ENCODE measurements around the gene SUGCT. TPM values are rescaled to one million over a fixed set of nuclear protein-coding genes. Genes with fewer than 3 reads are reported as not detected.

SUGCT gene
- total RNA-seq, 2 experiments from 2014 or later = 0.95 to 1.2 TPM

DNA sequence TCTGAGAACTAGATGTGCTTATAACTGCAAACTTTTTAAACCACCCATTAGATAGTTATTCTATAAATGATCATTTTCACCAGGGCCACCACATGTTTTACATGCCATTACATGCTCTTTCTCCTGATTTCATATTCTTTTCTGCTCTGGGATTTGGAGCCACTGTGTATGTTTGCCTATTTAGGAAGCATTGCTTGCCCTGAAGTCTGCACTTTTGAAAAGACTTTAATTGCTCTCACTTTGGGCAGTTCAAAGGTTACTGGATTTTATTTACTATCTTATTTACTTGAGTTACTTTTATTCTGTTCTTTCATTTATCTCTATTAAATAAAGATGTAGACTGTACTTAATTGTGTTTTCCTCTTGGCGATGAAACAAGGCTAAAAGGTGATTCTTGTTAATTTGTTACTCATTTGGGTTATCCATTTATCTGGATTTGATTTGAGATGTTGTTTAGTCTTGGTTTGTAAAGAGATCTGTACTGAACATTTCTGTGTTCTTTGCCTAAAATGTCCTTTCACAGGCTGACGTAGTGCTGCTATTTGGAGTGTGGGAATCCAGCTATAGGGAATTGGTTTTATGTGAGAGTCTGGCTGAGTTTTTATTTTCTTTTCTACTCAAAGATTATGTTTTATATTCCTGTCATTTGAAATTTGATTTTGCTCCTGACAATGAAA is 88.8 kb downstream of the SUGCT start:
- Mint-ChIP-seq H3K27ac (no peak overlapping the region), H3K4me1 (ENCODE audit: low read depth) (no peaks in the 10 kb centered on the region), H3K27me3 (no peaks in the 10 kb centered on the region), H3K36me3 (ENCODE audit: low read depth) (no peaks in the 10 kb centered on the region), H3K9me3 (no peaks in the 10 kb centered on the region), H3K4me3 (no peak overlapping the region)
- POLR2A ChIA-PET = no interaction called here
- CTCF ChIA-PET = no interaction called here
- Histone ChIP-seq H3K27me3 (ENCODE audit: control insufficient read depth in 1 of 2, insufficient read depth in 2 of 2, low read length in 2 of 2) (no peaks in the 10 kb centered on the region), H3K27ac (ENCODE audit: low read depth in 1 of 2, low read length in 2 of 2) (no peak overlapping the region), H3K4me3 (ENCODE audit: low read length) (no peak overlapping the region), H3K9me3 (ENCODE audit: control insufficient read depth in 1 of 2, insufficient read depth in 1 of 2, low read length in 2 of 2) (peaks cover 0 to 4% of the 10 kb centered on the region in 2 experiments), H3K4me1 (ENCODE audit: insufficient read depth, low read length) (no peaks in the 10 kb centered on the region), H3K36me3 (ENCODE audit: insufficient read depth, low read length) (no peaks in the 10 kb centered on the region)
- ATAC-seq (ENCODE audit: poor library complexity) = no peak
- DNase-seq = no peak
- TF ChIP-seq, protein P1, sequence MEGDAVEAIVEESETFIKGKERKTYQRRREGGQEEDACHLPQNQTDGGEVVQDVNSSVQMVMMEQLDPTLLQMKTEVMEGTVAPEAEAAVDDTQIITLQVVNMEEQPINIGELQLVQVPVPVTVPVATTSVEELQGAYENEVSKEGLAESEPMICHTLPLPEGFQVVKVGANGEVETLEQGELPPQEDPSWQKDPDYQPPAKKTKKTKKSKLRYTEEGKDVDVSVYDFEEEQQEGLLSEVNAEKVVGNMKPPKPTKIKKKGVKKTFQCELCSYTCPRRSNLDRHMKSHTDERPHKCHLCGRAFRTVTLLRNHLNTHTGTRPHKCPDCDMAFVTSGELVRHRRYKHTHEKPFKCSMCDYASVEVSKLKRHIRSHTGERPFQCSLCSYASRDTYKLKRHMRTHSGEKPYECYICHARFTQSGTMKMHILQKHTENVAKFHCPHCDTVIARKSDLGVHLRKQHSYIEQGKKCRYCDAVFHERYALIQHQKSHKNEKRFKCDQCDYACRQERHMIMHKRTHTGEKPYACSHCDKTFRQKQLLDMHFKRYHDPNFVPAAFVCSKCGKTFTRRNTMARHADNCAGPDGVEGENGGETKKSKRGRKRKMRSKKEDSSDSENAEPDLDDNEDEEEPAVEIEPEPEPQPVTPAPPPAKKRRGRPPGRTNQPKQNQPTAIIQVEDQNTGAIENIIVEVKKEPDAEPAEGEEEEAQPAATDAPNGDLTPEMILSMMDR (IDR thresholded peaks at IDR 0.05) = no peak
- intact Hi-C loops (cut with DNase I, micrococcal nuclease) = no loop called here

DNA sequence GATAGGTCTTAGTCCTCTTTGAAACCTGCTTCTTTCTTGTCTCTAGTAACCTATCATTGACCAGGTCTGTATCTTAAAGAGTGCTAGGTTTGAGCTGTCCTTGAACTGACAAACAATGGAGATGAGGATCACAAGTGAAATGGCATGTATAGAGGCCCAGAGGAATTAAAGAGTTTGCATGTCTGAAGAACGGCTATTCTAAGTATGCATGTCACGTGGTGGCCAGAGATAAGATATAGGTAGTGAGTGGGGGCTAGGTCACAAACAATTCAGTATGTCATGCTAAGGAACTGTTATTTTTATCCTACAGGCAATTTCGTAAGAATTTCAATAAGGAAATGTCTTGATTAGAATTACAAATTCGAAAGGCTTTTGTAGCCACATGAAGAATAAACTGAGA is 95.3 kb downstream of the SUGCT start:
- H3K4me1 ChIP-seq (ENCODE audit: insufficient read depth, low read length) = no peaks in the 10 kb centered on the region
- Mint-ChIP-seq H3K9me3 (no peaks in the 10 kb centered on the region), H3K36me3 (ENCODE audit: low read depth) (no peaks in the 10 kb centered on the region), H3K4me3 (no peak overlapping the region), H3K4me1 (ENCODE audit: low read depth) (peaks cover 6% of the 10 kb centered on the region), H3K27ac (no peak overlapping the region), H3K27me3 (no peaks in the 10 kb centered on the region)
- POLR2A ChIA-PET = no interaction called here
- intact Hi-C loops (cut with DNase I, micrococcal nuclease) = loop anchor here in 1 of 2 experiments (5.0 to 10.0 kb wide), 2 partner anchors 375 to 1467 kb away; no protein-coding TSS in a partner anchor
- TF ChIP-seq, protein P1 (IDR thresholded peaks at IDR 0.05) = no peak
- no peak for DNase-seq
- no peak overlapping the region for H3K4me3 ChIP-seq (ENCODE audit: low read length)
- CTCF ChIA-PET = no interaction called here
- H3K27me3 ChIP-seq (ENCODE audit: control insufficient read depth in 1 of 2, insufficient read depth in 2 of 2, low read length in 2 of 2) = no peaks in the 10 kb centered on the region
- no peak for ATAC-seq (ENCODE audit: poor library complexity)
- H3K27ac ChIP-seq (ENCODE audit: low read depth in 1 of 2, low read length in 2 of 2) = no peak overlapping the region
- no peaks in the 10 kb centered on the region for H3K9me3 ChIP-seq (ENCODE audit: control insufficient read depth in 1 of 2, insufficient read depth in 1 of 2, low read length in 2 of 2)
- H3K36me3 ChIP-seq (ENCODE audit: insufficient read depth, low read length) = no peaks in the 10 kb centered on the region

DNA sequence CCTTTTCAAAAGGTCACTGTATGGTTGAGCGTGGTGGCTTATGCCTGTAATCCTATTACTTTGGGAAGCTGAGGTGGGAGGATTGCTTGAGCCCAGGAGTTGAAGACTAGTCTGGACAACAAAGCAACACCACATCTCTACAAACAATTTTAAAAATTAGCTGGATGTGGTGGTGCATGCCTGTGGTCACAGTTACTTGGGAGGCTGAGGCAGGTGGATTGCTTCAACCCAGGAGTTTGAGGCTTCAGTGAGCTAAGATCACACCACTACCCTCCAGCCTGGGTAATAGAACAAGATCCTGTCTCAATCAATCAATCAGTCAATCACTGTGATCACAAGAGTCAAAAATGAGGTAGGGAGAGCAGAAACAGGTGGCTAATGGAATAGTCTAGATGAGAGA is 97.0 kb downstream of the SUGCT start:
- H3K4me3 Mint-ChIP-seq = no peak overlapping the region
- no peaks in the 10 kb centered on the region for H3K4me1 ChIP-seq (ENCODE audit: insufficient read depth, low read length)
- no peak overlapping the region for H3K4me3 ChIP-seq (ENCODE audit: low read length)
- ATAC-seq (ENCODE audit: poor library complexity) (no peak), DNase-seq (no peak)
- no peak overlapping the region for H3K27ac ChIP-seq (ENCODE audit: low read depth in 1 of 2, low read length in 2 of 2)
- H3K36me3 Mint-ChIP-seq (ENCODE audit: low read depth) = no peaks in the 10 kb centered on the region
- POLR2A ChIA-PET = no interaction called here
- H3K27me3 Mint-ChIP-seq = no peaks in the 10 kb centered on the region
- H3K9me3 ChIP-seq (ENCODE audit: control insufficient read depth in 1 of 2, insufficient read depth in 1 of 2, low read length in 2 of 2) = no peaks in the 10 kb centered on the region
- TF ChIP-seq, protein P1 (IDR thresholded peaks at IDR 0.05) = no peak
- CTCF ChIA-PET = no interaction called here
- H3K9me3 Mint-ChIP-seq = no peaks in the 10 kb centered on the region
- H3K4me1 Mint-ChIP-seq (ENCODE audit: low read depth) = peaks cover 6% of the 10 kb centered on the region
- no peaks in the 10 kb centered on the region for H3K36me3 ChIP-seq (ENCODE audit: insufficient read depth, low read length)
- H3K27ac Mint-ChIP-seq = no peak overlapping the region
- no peaks in the 10 kb centered on the region for H3K27me3 ChIP-seq (ENCODE audit: control insufficient read depth in 1 of 2, insufficient read depth in 2 of 2, low read length in 2 of 2)
- intact Hi-C loops (cut with DNase I, micrococcal nuclease) = loop anchor here in 1 of 2 experiments (5.0 to 10.0 kb wide), 2 partner anchors 373 to 1466 kb away; no protein-coding TSS in a partner anchor
